HUES48 (cell line): Measurements from ENCODE around the gene ASIC2.

Experiments used
- H3K27ac ChIP-seq: one replicate; pipeline ENCODE4 v1.7.0; 2013; ENCODE audit warnings: low read depth, low read length, inconsistent platforms
- H3K27me3 ChIP-seq: 2 replicates; pipeline ENCODE4 v1.6.1; 2013; ENCODE audit warnings: mild to moderate bottlenecking, low read length; ENCODE audit not compliant: control insufficient read depth, insufficient read depth
- H3K36me3 ChIP-seq: 2 replicates; pipeline ENCODE4 v1.6.1; 2013; ENCODE audit warnings: low read length; ENCODE audit not compliant: control insufficient read depth, insufficient read depth
- H3K4me1 ChIP-seq: 2 replicates; pipeline ENCODE4 v1.6.1; 2013; ENCODE audit warnings: mild to moderate bottlenecking, low read length; ENCODE audit not compliant: control insufficient read depth, insufficient read depth
- H3K4me3 ChIP-seq: 2 replicates; pipeline ENCODE4 v1.5.1; 2013; ENCODE audit warnings: mild to moderate bottlenecking, low read depth, low read length
- H3K9ac ChIP-seq: 2 replicates; pipeline ENCODE4 v1.6.1; 2013; ENCODE audit warnings: mild to moderate bottlenecking, low read depth, low read length, moderate library complexity
- H3K9me3 ChIP-seq: 2 replicates; pipeline ENCODE4 v1.6.1; 2013; ENCODE audit warnings: low read length; ENCODE audit not compliant: control insufficient read depth, insufficient read depth

Gene ASIC2

GRCh38 chr17:33292981-33293867, at the start of gene ASIC2:
Gene ASIC2 (minus strand): TSS chr17:33293295.
- Histone ChIP-seq H3K27me3 (peaks cover 78% of the 10 kb centered on the region), H3K27ac (no peak within 1 kb of the TSS), H3K9me3 (no peaks in the 10 kb centered on the region), H3K36me3 (no peaks in the 10 kb centered on the region), H3K9ac (no peak within 1 kb of the TSS), H3K4me1 (no peaks in the 10 kb centered on the region), H3K4me3 (peak within 1 kb of the TSS; percentile 68)

- peaks cover 15% of the 10 kb centered on the region for H3K27me3 ChIP-seq
- no peak overlapping the region for H3K9ac ChIP-seq
- H3K4me1 ChIP-seq: peaks cover 27% of the 10 kb centered on the region
- no peak overlapping the region for H3K4me3 ChIP-seq
- no peaks in the 10 kb centered on the region for H3K36me3 ChIP-seq
- no peak overlapping the region for H3K27ac ChIP-seq
- no peaks in the 10 kb centered on the region for H3K9me3 ChIP-seq
Observed at GRCh38 chr17:33342025-33342424, 48.9 kb upstream of the ASIC2 start.

DNA sequence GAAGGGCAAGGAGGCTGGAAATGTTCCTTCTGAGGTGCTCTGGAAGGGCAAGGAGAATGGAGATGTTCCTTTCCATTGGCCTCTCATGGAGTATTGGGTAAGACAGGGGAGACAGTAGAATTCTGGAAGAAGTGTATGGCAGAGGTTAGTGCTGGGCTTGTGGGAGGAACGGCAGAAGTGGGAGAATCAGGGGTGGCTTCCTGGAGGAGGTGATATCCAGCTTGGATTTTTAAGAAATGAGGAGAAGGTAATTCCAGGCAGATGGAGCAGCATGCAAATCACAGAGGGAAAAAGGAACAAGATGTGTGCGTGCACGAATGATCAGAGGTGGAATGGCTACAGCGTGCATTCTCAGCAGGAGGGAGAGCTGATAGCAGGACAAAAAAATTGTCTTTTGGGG, 45.1 kb upstream of the ASIC2 start:
- no peaks in the 10 kb centered on the region for H3K4me1 ChIP-seq
- H3K9me3 ChIP-seq: no peaks in the 10 kb centered on the region
- no peak overlapping the region for H3K27ac ChIP-seq
- no peak overlapping the region for H3K4me3 ChIP-seq
- H3K9ac ChIP-seq: no peak overlapping the region
- H3K36me3 ChIP-seq: no peaks in the 10 kb centered on the region
- H3K27me3 ChIP-seq: peaks cover 7% of the 10 kb centered on the region; the same call in 1 of the 2 replicates

GRCh38 chr17:33335491-33336173, 42.5 kb upstream of the ASIC2 start:
- peaks cover 5% of the 10 kb centered on the region for H3K9me3 ChIP-seq
- no peaks in the 10 kb centered on the region for H3K27me3 ChIP-seq
- no peaks in the 10 kb centered on the region for H3K36me3 ChIP-seq
- H3K9ac ChIP-seq: no peak overlapping the region
- H3K4me3 ChIP-seq: no peak overlapping the region
- H3K27ac ChIP-seq: no peak overlapping the region
- H3K4me1 ChIP-seq: no peaks in the 10 kb centered on the region

GRCh38 chr17:33334703-33335102, 41.6 kb upstream of the ASIC2 start:
- Histone ChIP-seq H3K9me3 (peaks cover 5% of the 10 kb centered on the region), H3K4me3 (no peak overlapping the region), H3K27ac (no peak overlapping the region), H3K4me1 (no peaks in the 10 kb centered on the region), H3K36me3 (no peaks in the 10 kb centered on the region), H3K27me3 (no peaks in the 10 kb centered on the region), H3K9ac (no peak overlapping the region)

DNA sequence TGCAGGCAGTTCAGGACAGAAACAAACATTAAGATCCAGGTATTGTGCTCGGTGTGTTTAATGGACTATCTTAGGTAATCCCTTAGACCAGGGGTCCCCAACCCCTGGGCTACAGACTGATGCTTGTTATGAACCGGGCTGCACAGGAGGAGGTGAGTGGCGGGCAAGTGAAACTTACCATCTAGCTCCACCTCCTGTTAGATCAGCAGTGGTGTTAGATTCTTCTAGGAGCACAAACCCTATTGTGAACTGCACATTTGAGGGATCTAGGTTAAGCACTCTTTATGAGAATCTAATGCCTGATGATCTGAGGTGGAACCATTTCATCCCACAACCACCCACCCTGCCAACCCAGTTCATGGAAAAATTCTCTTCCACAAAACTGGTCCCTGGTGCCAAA, 37.8 kb upstream of the ASIC2 start:
- Histone ChIP-seq H3K27me3 (no peaks in the 10 kb centered on the region), H3K9ac (no peak overlapping the region), H3K4me3 (no peak overlapping the region), H3K36me3 (no peaks in the 10 kb centered on the region), H3K4me1 (no peaks in the 10 kb centered on the region), H3K9me3 (peaks cover 5% of the 10 kb centered on the region), H3K27ac (no peak overlapping the region)

DNA sequence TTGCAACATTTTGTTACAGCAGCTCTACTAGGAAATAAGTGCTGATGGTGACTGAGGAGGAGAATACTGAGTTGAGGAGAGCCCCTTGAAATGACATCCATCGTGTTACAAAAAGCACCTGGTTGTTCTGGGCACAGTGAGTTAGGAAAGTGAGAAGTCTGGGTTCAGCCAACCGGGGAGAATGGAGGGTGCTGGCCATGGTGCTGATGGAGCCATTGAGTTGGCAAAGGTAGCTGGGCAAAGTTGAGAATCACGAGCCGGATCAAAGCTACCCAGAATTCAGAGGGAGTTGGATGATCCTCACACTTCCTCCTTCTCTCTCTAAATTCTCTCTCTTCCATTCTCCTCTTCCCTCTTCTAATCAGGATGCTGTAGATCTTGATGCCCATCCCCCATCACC, 35.0 kb upstream of the ASIC2 start:
- no peaks in the 10 kb centered on the region; the same call in 1 of the 2 replicates for H3K27me3 ChIP-seq
- H3K4me1 ChIP-seq: no peaks in the 10 kb centered on the region
- no peak overlapping the region for H3K4me3 ChIP-seq
- no peak overlapping the region for H3K27ac ChIP-seq
- peaks cover 5% of the 10 kb centered on the region for H3K9me3 ChIP-seq
- H3K36me3 ChIP-seq: no peaks in the 10 kb centered on the region
- H3K9ac ChIP-seq: no peak overlapping the region

- H3K27me3 ChIP-seq: peaks cover 5% of the 10 kb centered on the region; the same call in 1 of the 2 replicates
- no peaks in the 10 kb centered on the region for H3K36me3 ChIP-seq
- H3K4me1 ChIP-seq: no peaks in the 10 kb centered on the region
- H3K9ac ChIP-seq: no peak overlapping the region
- H3K27ac ChIP-seq: no peak overlapping the region
- H3K4me3 ChIP-seq: no peak overlapping the region
- H3K9me3 ChIP-seq: no peaks in the 10 kb centered on the region
Observed at GRCh38 chr17:33324736-33325135, 31.6 kb upstream of the ASIC2 start.

GRCh38 chr17:33322063-33322462, 29.0 kb upstream of the ASIC2 start:
- Histone ChIP-seq H3K4me1 (no peaks in the 10 kb centered on the region), H3K9ac (no peak overlapping the region), H3K9me3 (no peaks in the 10 kb centered on the region), H3K27ac (no peak overlapping the region), H3K36me3 (no peaks in the 10 kb centered on the region), H3K4me3 (no peak overlapping the region), H3K27me3 (peaks cover 5% of the 10 kb centered on the region; the same call in 1 of the 2 replicates)

- H3K27me3 ChIP-seq: peaks cover 5% of the 10 kb centered on the region; the same call in 1 of the 2 replicates
- H3K4me1 ChIP-seq: no peaks in the 10 kb centered on the region
- no peak overlapping the region for H3K4me3 ChIP-seq
- no peaks in the 10 kb centered on the region for H3K36me3 ChIP-seq
- no peak overlapping the region for H3K9ac ChIP-seq
- H3K9me3 ChIP-seq: no peaks in the 10 kb centered on the region
- H3K27ac ChIP-seq: no peak overlapping the region
Observed at GRCh38 chr17:33318241-33318640, 25.1 kb upstream of the ASIC2 start.

DNA sequence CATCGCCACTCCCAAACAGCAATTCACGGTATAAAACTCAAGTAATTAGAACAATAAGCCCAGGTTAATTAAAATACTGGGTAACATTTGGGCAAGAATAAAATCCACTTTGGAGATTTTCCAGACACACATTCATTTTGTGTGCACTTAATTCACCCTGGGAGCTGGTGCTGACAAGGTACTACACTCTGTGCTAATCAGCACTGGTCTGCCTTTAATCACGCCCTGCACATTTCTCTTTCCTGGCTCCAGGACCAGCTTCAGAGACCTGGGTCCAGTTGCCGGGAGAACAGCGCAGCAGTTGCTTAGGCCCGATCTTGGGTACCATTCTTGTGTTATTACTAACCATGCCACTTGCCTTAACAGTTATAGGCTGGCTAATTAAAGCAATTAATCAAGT, 23.7 kb upstream of the ASIC2 start:
- no peaks in the 10 kb centered on the region for H3K36me3 ChIP-seq
- no peaks in the 10 kb centered on the region for H3K9me3 ChIP-seq
- H3K9ac ChIP-seq: no peak overlapping the region
- no peak overlapping the region for H3K27ac ChIP-seq
- H3K4me1 ChIP-seq: no peaks in the 10 kb centered on the region
- peaks cover 5% of the 10 kb centered on the region; the same call in 1 of the 2 replicates for H3K27me3 ChIP-seq
- no peak overlapping the region for H3K4me3 ChIP-seq
